Upper lobe of right lung (tissue), 1 donor: ENCODE data around the gene RNASE8. TPM values are rescaled to one million over a fixed set of nuclear protein-coding genes. Genes with fewer than 3 reads are reported as not detected.

ENCODE experiments used
- ATAC-seq: fragments of 200-7000 bp; cut with Tn5 transposase; one replicate; pipeline ENCODE4 v1.9.1; 2020; ENCODE audit warnings: mild to moderate bottlenecking, moderate library complexity
- DNase-seq: peaks from one replicate; pipeline ENCODE4 v3.0.0-alpha.2; 2020
- H3K27ac ChIP-seq: fragments of 200-600 bp; one replicate; pipeline ENCODE4 v1.8.0; 2022
- H3K27me3 ChIP-seq: fragments of 200-600 bp; one replicate; pipeline ENCODE4 v1.8.0; 2022; ENCODE audit warnings: mild to moderate bottlenecking
- H3K36me3 ChIP-seq: fragments of 200-600 bp; one replicate; pipeline ENCODE4 v1.8.0; 2022
- H3K4me1 ChIP-seq: fragments of 200-600 bp; one replicate; pipeline ENCODE4 v1.8.0; 2022
- H3K4me3 ChIP-seq: fragments of 200-600 bp; one replicate; pipeline ENCODE4 v1.8.0; 2022; ENCODE audit warnings: mild to moderate bottlenecking
- H3K9me3 ChIP-seq: fragments of 200-600 bp; one replicate; pipeline ENCODE4 v1.8.0; 2022
- CTCF ChIP-seq: fragments of 200-600 bp; IDR thresholded peaks from one replicate; pipeline ENCODE4 v1.8.0; 2022; ENCODE audit warnings: antibody characterized with exemption
- intact Hi-C: fragments of 100-400 bp; cut with DNase I; formaldehyde crosslinking; loops from one replicate; pipeline ENCODE4 v1.11.0; 2022
- total RNA-seq: library from RNA; stranded (reverse); fragmentation: NEBNext Ultra II Directional; extraction: Animal tissue kit (Norgen Biotek cat#: 25700); gene quantifications from one replicate; pipeline ENCODE4 v1.2.1, GENCODE V29; 2021
- donor health status: DM: no; HTN: yes; CAD: no; lungs with severe emphysema.

The RNASE8 gene
- total RNA-seq, 1 donor from 2014 or later, result not detected

- Histone ChIP-seq H3K4me3 (no peak overlapping the region), H3K4me1 (peaks cover 6% of the 10 kb centered on the region), H3K36me3 (peaks cover 62% of the 10 kb centered on the region), H3K27ac (no peak overlapping the region), H3K9me3 (no peaks in the 10 kb centered on the region), H3K27me3 (no peaks in the 10 kb centered on the region)
- DNase-seq (peak; percentile 75), ATAC-seq (peak; percentile 7)
- intact Hi-C loops, result loop anchor here (5.0 kb wide), 1 partner anchor 73 kb away; no protein-coding TSS in a partner anchor
- peak; percentile 51 for TF ChIP-seq CTCF
Measured at GRCh38 chr14:21090194-21090939, 32.7 kb downstream of the RNASE8 start.

- peaks cover 3% of the 10 kb centered on the region for H3K4me1 ChIP-seq
- ATAC-seq (no peak), DNase-seq (no peak)
- no peak overlapping the region for H3K4me3 ChIP-seq
- no peaks in the 10 kb centered on the region for H3K27me3 ChIP-seq
- H3K36me3 ChIP-seq, result peaks cover 62% of the 10 kb centered on the region
- no peak for TF ChIP-seq CTCF
- no peak overlapping the region for H3K27ac ChIP-seq
- intact Hi-C loops, result loop anchor here (5.0 kb wide), 1 partner anchor 74 kb away; no protein-coding TSS in a partner anchor
- no peaks in the 10 kb centered on the region for H3K9me3 ChIP-seq
Measured at GRCh38 chr14:21090940-21091663, 33.5 kb downstream of the RNASE8 start.

- Histone ChIP-seq H3K4me1 (peaks cover 9% of the 10 kb centered on the region), H3K27me3 (no peaks in the 10 kb centered on the region), H3K4me3 (no peak overlapping the region), H3K36me3 (peaks cover 58% of the 10 kb centered on the region), H3K9me3 (no peaks in the 10 kb centered on the region), H3K27ac (no peak overlapping the region)
- DNase-seq, result no peak
- no peak for TF ChIP-seq CTCF
- intact Hi-C loops, result loop anchor here (5.0 kb wide), 1 partner anchor 75 kb away; no protein-coding TSS in a partner anchor
- ATAC-seq, result no peak
Measured at GRCh38 chr14:21091821-21092272, 34.2 kb downstream of the RNASE8 start.

GRCh38 chr14:21092273-21093011, 34.8 kb downstream of the RNASE8 start:
- intact Hi-C loops, result loop anchor here (5.0 kb wide), 1 partner anchor 75 kb away; no protein-coding TSS in a partner anchor
- peak; percentile 98 for ATAC-seq
- H3K4me1 ChIP-seq, result peaks cover 13% of the 10 kb centered on the region

More at GRCh38 chr14:21092273-21093011, 34.8 kb downstream of the RNASE8 start:
- peak; percentile 93 for DNase-seq
- Histone ChIP-seq H3K27ac (no peak overlapping the region), H3K27me3 (no peaks in the 10 kb centered on the region), H3K36me3 (peaks cover 52% of the 10 kb centered on the region), H3K4me3 (no peak overlapping the region), H3K9me3 (no peaks in the 10 kb centered on the region)
- peak; percentile 100 for TF ChIP-seq CTCF
